Measurements from ENCODE around the gene SLC22A5. TPM values are rescaled to one million over a fixed set of nuclear protein-coding genes. Genes with fewer than 3 reads are reported as not detected.
A peak's percentile ranks its signal among the peaks of the same experiment; 100 is the strongest.

Gene SLC22A5
- total and polyA plus RNA-seq, 7 experiments from 2014 or later = 1.8 to 10.8 (median 6.9) TPM

- POLR2A ChIA-PET = interaction anchor here (0.7 to 6.2 kb wide), 8 partner anchors 9 to 82 kb away, joined by 3 to 124 read pairs (median 13); partner anchors contain the start of gene IRF1
- DNase-seq = no peak
- H3K9me3 Mint-ChIP-seq = peaks cover 0 to 2% (median 0%) of the 10 kb centered on the region in 11 donors
- peaks cover 0 to 10% (median 5%) of the 10 kb centered on the region in 3 experiments for H3K36me3 ChIP-seq (ENCODE audit: control insufficient read depth in 2 of 3, insufficient read depth in 3 of 3, low read length in 3 of 3)
- peak overlapping the region; percentile 55 for H3K27ac ChIP-seq (ENCODE audit: low read depth, low read length)
- CTCF ChIA-PET = interaction anchor here (0.7 to 2.8 kb wide), 8 partner anchors 10 to 160 kb away, joined by 3 to 12 read pairs (median 4); partner anchors contain the start of gene IRF1
- H3K27me3 ChIP-seq (ENCODE audit: control insufficient read depth in 2 of 2, insufficient read depth in 2 of 2, low read length in 2 of 2) = no peaks in the 10 kb centered on the region
- intact Hi-C loops (cut with micrococcal nuclease) = no loop called here
- H3K27me3 Mint-ChIP-seq = no peaks in the 10 kb centered on the region
- peak overlapping the region in 8 of 9 donors; percentile 42 to 99 (median 96) for H3K27ac Mint-ChIP-seq
- peaks cover 47 to 74% of the 10 kb centered on the region in 2 donors for H3K4me1 ChIP-seq (ENCODE audit: control insufficient read depth in 2 of 2, insufficient read depth in 2 of 2, low read length in 2 of 2)
- H3K4me3 Mint-ChIP-seq = peak overlapping the region in 1 of 10 donors; percentile 17
- H3K4me3 ChIP-seq (ENCODE audit: low read length) = no peak overlapping the region
- H3K9me3 ChIP-seq (ENCODE audit: control insufficient read depth in 2 of 3, low read length in 3 of 3) = no peaks in the 10 kb centered on the region
- ATAC-seq = no peak
- H3K4me1 Mint-ChIP-seq = peaks cover 72 to 100% (median 89%) of the 10 kb centered on the region in 7 donors
- peaks cover 5 to 61% (median 27%) of the 10 kb centered on the region in 5 donors for H3K36me3 Mint-ChIP-seq
Measured at GRCh38 chr5:132416306-132417009, 46.9 kb downstream of the SLC22A5 start.

DNA sequence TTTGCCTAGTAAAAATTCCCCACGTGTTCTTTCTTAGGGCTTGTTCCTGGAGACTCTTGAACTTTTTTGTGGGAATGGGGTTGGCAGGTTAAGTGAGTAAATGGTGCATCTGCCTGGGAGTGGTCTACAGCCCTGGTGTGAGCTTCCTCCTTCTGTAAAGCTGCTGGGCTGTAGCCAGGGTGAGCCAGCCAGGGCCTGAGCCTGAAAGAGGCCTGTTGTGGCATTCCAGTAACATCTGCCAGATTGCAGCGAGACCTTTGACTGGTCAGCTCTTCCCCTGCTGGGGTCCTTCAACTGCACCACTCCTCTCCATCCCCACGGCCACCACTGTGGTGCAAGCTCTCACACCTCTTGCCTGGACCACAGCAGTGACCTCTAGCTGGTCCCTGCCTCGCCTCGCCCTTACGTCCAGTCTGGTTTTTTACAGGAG is 47.5 kb downstream of the SLC22A5 start:
- Histone ChIP-seq H3K27me3 (ENCODE audit: control insufficient read depth in 2 of 2, insufficient read depth in 2 of 2, low read length in 2 of 2) (no peaks in the 10 kb centered on the region), H3K9me3 (ENCODE audit: control insufficient read depth in 2 of 3, low read length in 3 of 3) (no peaks in the 10 kb centered on the region), H3K27ac (ENCODE audit: low read depth, low read length) (peak overlapping the region; percentile 55), H3K4me3 (ENCODE audit: low read length) (no peak overlapping the region), H3K4me1 (ENCODE audit: control insufficient read depth in 2 of 2, insufficient read depth in 2 of 2, low read length in 2 of 2) (peaks cover 52 to 78% of the 10 kb centered on the region in 2 donors), H3K36me3 (ENCODE audit: control insufficient read depth in 2 of 3, insufficient read depth in 3 of 3, low read length in 3 of 3) (peaks cover 0 to 10% (median 5%) of the 10 kb centered on the region in 3 experiments)
- Mint-ChIP-seq H3K36me3 (peaks cover 5 to 61% (median 30%) of the 10 kb centered on the region in 5 donors), H3K27ac (peak overlapping the region; percentile 50 to 99 (median 96)), H3K4me3 (peak overlapping the region in 3 of 10 donors; percentile 17 to 33 (median 29)), H3K27me3 (no peaks in the 10 kb centered on the region), H3K4me1 (peaks cover 72 to 98% (median 93%) of the 10 kb centered on the region in 7 donors), H3K9me3 (peaks cover 0 to 2% (median 0%) of the 10 kb centered on the region in 11 donors)
- CTCF ChIA-PET = interaction anchor here (0.7 to 2.8 kb wide), 9 partner anchors 9 to 159 kb away, joined by 3 to 12 read pairs (median 4); partner anchors contain the start of gene IRF1
- ATAC-seq (no peak), DNase-seq (no peak)
- intact Hi-C loops (cut with micrococcal nuclease) = no loop called here
- POLR2A ChIA-PET = interaction anchor here (0.5 to 6.2 kb wide), 10 partner anchors 8 to 81 kb away, joined by 3 to 124 read pairs (median 5); partner anchors contain the start of gene IRF1

GRCh38 chr5:132417461-132417860 is 48.0 kb downstream of the SLC22A5 start:
- Mint-ChIP-seq H3K27me3 (no peaks in the 10 kb centered on the region), H3K4me3 (peak overlapping the region in 3 of 10 donors; percentile 4 to 33 (median 29)), H3K36me3 (peaks cover 5 to 60% (median 30%) of the 10 kb centered on the region in 5 donors), H3K27ac (peak overlapping the region; percentile 59 to 99 (median 96)), H3K4me1 (peaks cover 72 to 97% (median 95%) of the 10 kb centered on the region in 7 donors), H3K9me3 (peaks cover 0 to 2% (median 0%) of the 10 kb centered on the region in 11 donors)
- Histone ChIP-seq H3K4me3 (ENCODE audit: low read length) (no peak overlapping the region), H3K9me3 (ENCODE audit: control insufficient read depth in 2 of 3, low read length in 3 of 3) (no peaks in the 10 kb centered on the region), H3K36me3 (ENCODE audit: control insufficient read depth in 2 of 3, insufficient read depth in 3 of 3, low read length in 3 of 3) (peaks cover 0 to 13% (median 5%) of the 10 kb centered on the region in 3 experiments), H3K27me3 (ENCODE audit: control insufficient read depth in 2 of 2, insufficient read depth in 2 of 2, low read length in 2 of 2) (no peaks in the 10 kb centered on the region), H3K4me1 (ENCODE audit: control insufficient read depth in 2 of 2, insufficient read depth in 2 of 2, low read length in 2 of 2) (peaks cover 56 to 82% of the 10 kb centered on the region in 2 donors), H3K27ac (ENCODE audit: low read depth, low read length) (peak overlapping the region; percentile 55)
- ChIA-PET CTCF (interaction anchor here (0.7 to 2.8 kb wide), 9 partner anchors 9 to 159 kb away, joined by 3 to 12 read pairs (median 5); partner anchors contain the start of gene IRF1), POLR2A (interaction anchor here (0.5 to 6.2 kb wide), 12 partner anchors 8 to 81 kb away, joined by 3 to 124 read pairs (median 4); partner anchors contain the start of gene IRF1)
- ATAC-seq (no peak), DNase-seq (no peak)
- intact Hi-C loops (cut with micrococcal nuclease) = no loop called here

GRCh38 chr5:132417889-132418485 is 48.5 kb downstream of the SLC22A5 start:
- DNase-seq = no peak
- Mint-ChIP-seq H3K9me3 (peaks cover 0 to 2% (median 0%) of the 10 kb centered on the region in 11 donors), H3K36me3 (peaks cover 5 to 63% (median 30%) of the 10 kb centered on the region in 5 donors), H3K4me3 (peak overlapping the region in 3 of 10 donors; percentile 17 to 41 (median 33)), H3K27ac (peak overlapping the region; percentile 59 to 99 (median 97)), H3K27me3 (no peaks in the 10 kb centered on the region), H3K4me1 (peaks cover 74 to 98% (median 95%) of the 10 kb centered on the region in 7 donors)
- peaks cover 0 to 17% (median 5%) of the 10 kb centered on the region in 3 experiments for H3K36me3 ChIP-seq (ENCODE audit: control insufficient read depth in 2 of 3, insufficient read depth in 3 of 3, low read length in 3 of 3)
- H3K27ac ChIP-seq (ENCODE audit: low read depth, low read length) = peak overlapping the region; percentile 55
- peaks cover 62 to 87% of the 10 kb centered on the region in 2 donors for H3K4me1 ChIP-seq (ENCODE audit: control insufficient read depth in 2 of 2, insufficient read depth in 2 of 2, low read length in 2 of 2)
- ATAC-seq = no peak
- no peaks in the 10 kb centered on the region for H3K27me3 ChIP-seq (ENCODE audit: control insufficient read depth in 2 of 2, insufficient read depth in 2 of 2, low read length in 2 of 2)
- no peaks in the 10 kb centered on the region for H3K9me3 ChIP-seq (ENCODE audit: control insufficient read depth in 2 of 3, low read length in 3 of 3)
- intact Hi-C loops (cut with micrococcal nuclease) = loop anchor here in 1 of 2 donors (2.0 kb wide), 1 partner anchor 31 kb away; no protein-coding TSS in a partner anchor
- no peak overlapping the region for H3K4me3 ChIP-seq (ENCODE audit: low read length)
- CTCF ChIA-PET = interaction anchor here (0.9 to 2.8 kb wide), 11 partner anchors 8 to 83 kb away, joined by 3 to 12 read pairs (median 5); partner anchors contain the start of gene IRF1
- POLR2A ChIA-PET = interaction anchor here (0.6 to 6.2 kb wide), 11 partner anchors 7 to 80 kb away, joined by 3 to 124 read pairs (median 3); partner anchors contain the start of gene IRF1

GRCh38 chr5:132418881-132419280 is 49.4 kb downstream of the SLC22A5 start:
- peaks cover 0 to 22% (median 5%) of the 10 kb centered on the region in 3 experiments for H3K36me3 ChIP-seq (ENCODE audit: control insufficient read depth in 2 of 3, insufficient read depth in 3 of 3, low read length in 3 of 3)
- DNase-seq (no peak), ATAC-seq (no peak)
- Mint-ChIP-seq H3K4me3 (peak overlapping the region in 5 of 10 donors; percentile 18 to 85 (median 37)), H3K27me3 (no peaks in the 10 kb centered on the region), H3K4me1 (peaks cover 73 to 98% (median 95%) of the 10 kb centered on the region in 7 donors), H3K36me3 (peaks cover 5 to 60% (median 31%) of the 10 kb centered on the region in 5 donors), H3K9me3 (peaks cover 0 to under 1% (median 0%) of the 10 kb centered on the region in 11 donors), H3K27ac (peak overlapping the region; percentile 79 to 99 (median 97))
- H3K4me3 ChIP-seq (ENCODE audit: low read length) = no peak overlapping the region
- POLR2A ChIA-PET = interaction anchor here (0.5 to 6.2 kb wide), 8 partner anchors 9 to 77 kb away, joined by 3 to 124 read pairs (median 4); partner anchors contain the start of gene IRF1
- H3K27me3 ChIP-seq (ENCODE audit: control insufficient read depth in 2 of 2, insufficient read depth in 2 of 2, low read length in 2 of 2) = no peaks in the 10 kb centered on the region
- CTCF ChIA-PET = interaction anchor here (0.7 to 2.8 kb wide), 8 partner anchors 35 to 82 kb away, joined by 3 to 12 read pairs (median 4); partner anchors contain the start of gene IRF1
- peak overlapping the region; percentile 77 for H3K27ac ChIP-seq (ENCODE audit: low read depth, low read length)
- peaks cover 70 to 92% of the 10 kb centered on the region in 2 donors for H3K4me1 ChIP-seq (ENCODE audit: control insufficient read depth in 2 of 2, insufficient read depth in 2 of 2, low read length in 2 of 2)
- intact Hi-C loops (cut with micrococcal nuclease) = loop anchor here (1.0 to 2.0 kb wide), 8 partner anchors 8 to 82 kb away; partner anchors contain the start of gene IRF1 (in 1 of the 2)
- no peaks in the 10 kb centered on the region for H3K9me3 ChIP-seq (ENCODE audit: control insufficient read depth in 2 of 3, low read length in 3 of 3)

All from naive thymus-derived CD4-positive, alpha-beta T cell (primary cell).